ENCODE measurements around the gene MAP3K3.
A peak's percentile ranks its signal among the peaks of the same experiment; 100 is the strongest.

MAP3K3 gene

DNA sequence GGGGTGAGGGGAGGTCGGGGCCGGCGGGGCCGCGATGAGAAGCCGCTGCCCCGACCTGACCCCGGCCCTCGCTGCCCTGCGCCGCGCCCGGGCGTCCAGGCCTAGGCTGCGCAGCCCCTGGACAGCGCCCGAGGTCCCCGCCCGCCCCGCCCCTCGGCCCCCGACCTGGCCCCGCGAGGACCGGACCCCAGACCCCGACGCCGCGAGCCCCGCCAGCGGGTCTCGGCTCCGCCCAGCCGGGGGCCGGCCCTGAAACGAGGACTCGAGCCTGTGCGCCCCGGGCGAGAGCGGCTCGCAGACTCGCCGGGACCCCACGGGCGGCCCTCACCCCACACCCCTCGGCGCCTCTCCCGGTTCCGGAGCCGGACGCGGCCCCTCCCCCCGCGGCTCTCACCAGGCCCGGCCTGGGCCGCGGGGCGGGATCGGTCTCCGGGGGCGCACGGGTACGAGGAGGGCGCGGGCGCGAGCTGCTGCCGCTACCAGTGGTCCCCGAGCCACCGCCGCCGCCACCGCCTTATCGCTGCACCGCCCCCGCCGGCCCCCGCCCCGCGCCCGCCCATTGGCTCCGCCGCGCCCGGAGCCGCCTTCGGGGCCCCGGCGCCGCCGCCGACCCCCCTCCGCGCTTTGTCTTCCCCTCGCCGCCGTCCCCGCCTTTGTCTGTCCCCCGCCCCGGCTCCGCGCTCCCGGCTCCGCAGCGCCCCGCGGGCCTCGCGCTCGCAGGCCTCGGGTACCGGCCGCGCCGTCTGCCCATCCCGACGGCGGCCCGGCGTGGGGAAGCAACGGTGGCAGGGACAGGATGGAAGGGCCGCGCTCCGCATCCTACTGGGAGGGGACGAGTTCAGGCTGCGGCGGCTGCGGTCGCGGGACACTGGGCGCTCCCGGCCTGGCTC is 77.7 kb downstream of the MAP3K3 start, which contains the start of gene LIMD2:
TSS of gene LIMD2 (minus strand) at position 488 of the 890 bp plus-strand sequence. CDS start 827 bp downstream, outside the sequence.
- DNase-seq (ENCODE audit: low read depth): no peak
- H3K4me3 ChIP-seq (ENCODE audit: low read length): peak within 1 kb of the TSS; percentile 49
- TF ChIP-seq, protein P1, sequence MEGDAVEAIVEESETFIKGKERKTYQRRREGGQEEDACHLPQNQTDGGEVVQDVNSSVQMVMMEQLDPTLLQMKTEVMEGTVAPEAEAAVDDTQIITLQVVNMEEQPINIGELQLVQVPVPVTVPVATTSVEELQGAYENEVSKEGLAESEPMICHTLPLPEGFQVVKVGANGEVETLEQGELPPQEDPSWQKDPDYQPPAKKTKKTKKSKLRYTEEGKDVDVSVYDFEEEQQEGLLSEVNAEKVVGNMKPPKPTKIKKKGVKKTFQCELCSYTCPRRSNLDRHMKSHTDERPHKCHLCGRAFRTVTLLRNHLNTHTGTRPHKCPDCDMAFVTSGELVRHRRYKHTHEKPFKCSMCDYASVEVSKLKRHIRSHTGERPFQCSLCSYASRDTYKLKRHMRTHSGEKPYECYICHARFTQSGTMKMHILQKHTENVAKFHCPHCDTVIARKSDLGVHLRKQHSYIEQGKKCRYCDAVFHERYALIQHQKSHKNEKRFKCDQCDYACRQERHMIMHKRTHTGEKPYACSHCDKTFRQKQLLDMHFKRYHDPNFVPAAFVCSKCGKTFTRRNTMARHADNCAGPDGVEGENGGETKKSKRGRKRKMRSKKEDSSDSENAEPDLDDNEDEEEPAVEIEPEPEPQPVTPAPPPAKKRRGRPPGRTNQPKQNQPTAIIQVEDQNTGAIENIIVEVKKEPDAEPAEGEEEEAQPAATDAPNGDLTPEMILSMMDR (conservative IDR thresholded peaks at IDR 0.05; ENCODE audit: low read depth, low read length): no peak

DNA sequence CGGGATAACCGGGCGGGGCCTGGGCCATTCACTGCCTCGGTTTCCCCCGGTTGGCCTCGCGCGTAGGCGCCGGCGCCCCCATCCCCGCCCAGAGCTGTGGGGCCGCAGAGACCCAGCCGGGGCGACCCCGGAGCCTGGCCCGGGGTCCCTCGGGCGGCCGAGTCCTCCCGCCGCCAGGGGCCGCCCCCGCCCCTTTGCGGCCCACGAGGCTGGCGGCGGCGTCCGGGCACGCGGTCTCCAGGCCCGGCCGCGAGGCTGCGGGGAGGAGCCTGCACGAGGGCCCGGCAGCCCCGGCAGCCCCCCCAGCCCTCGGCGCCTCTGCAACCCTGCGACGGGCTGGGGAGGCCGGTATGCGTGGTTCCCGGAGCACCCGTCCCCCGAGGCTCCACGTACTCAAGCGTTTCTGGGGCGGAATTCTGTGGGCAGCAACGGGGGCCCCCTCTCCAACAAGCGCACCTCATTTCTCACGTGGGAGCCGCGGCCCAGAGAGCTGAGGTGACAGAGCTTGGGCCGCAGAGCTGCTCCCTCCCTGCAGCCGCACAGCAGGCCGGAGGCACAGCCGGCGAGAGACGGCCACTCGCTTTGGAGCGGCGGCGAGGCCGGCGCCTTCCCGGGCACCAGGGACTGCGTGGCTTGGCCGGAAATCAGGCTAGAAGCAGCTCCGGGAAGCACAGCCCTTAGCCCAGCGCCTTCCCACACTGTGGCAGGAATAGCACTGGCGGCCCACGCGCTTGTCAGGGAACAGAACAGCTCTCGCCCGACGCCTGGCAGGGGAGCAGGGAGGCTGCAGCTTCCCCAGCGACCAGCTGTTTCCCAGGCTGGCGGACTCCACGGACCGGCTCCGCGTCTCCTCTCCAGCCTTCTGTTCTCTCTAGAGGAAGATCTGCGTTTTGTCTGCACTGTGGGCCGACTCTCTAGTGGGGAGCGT is 78.6 kb downstream of the MAP3K3 start:
- no peak for DNase-seq (ENCODE audit: low read depth)
- peak overlapping the region; percentile 36 for H3K4me3 ChIP-seq (ENCODE audit: low read length)
- TF ChIP-seq, protein P1 (conservative IDR thresholded peaks at IDR 0.05; ENCODE audit: low read depth, low read length): no peak

DNA sequence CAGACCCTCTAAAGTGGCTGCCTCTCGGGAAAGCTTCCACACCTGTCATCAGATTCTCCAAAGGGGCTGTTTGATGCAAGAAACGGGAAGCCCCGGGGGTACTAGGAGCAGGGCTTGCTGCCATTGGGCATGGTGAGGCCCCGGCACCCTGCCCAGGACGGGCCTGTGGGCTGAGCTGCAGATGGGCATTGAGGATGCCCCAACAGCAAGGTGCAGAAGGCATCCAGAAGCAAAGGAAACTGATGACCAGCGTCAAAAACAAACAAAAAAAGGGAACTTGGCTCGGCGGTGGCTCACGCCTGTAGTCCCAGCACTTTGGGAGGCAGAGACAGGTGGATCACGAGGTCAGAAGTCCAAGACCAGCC is 79.2 kb downstream of the MAP3K3 start:
- TF ChIP-seq, protein P1 (conservative IDR thresholded peaks at IDR 0.05; ENCODE audit: low read depth, low read length): no peak
- H3K4me3 ChIP-seq (ENCODE audit: low read length): no peak overlapping the region
- DNase-seq (ENCODE audit: low read depth): no peak

DNA sequence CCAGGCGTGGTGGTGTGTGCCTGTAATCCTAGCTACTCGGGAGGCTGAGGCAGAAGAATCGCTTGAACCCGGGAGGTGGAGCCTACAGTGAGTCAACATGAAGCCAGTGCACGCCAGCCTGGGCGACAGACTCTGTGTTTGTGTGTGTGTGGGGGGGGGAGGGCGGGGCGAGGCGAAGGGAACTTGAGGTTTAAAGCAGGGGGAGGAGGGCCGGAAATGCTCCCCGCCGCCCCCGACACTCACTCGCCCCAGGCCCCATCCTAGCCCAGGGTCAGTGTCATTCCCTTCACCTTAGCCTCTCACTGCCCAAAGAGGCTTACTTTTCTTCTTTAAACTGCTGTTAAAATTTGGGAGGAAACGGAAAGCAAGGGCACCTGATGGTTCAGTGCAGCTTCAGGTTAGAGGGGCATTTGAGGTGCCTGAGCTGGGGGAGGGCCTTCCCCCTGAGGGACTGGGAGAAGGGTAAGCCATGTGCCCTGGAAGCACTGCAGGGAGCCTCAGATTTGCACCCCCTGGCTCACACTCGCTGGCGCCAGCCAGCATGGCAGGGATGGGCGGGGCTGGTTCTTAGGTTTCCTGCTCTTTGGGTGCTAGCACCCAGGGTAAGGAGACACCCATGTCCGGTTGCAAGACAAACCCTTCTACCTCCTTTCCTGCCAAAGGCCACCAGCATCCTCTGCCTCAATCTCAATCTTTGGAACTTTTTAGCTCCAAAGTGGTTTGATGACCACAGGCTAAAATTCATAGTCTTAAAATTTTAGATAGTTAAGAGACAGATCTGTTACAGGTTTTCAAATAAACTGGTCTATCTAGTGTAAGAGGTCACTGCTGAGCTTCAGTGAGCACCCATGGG is 79.9 kb downstream of the MAP3K3 start:
- H3K4me3 ChIP-seq (ENCODE audit: low read length): no peak overlapping the region
- TF ChIP-seq, protein P1 (conservative IDR thresholded peaks at IDR 0.05; ENCODE audit: low read depth, low read length): no peak
- no peak for DNase-seq (ENCODE audit: low read depth)

DNA sequence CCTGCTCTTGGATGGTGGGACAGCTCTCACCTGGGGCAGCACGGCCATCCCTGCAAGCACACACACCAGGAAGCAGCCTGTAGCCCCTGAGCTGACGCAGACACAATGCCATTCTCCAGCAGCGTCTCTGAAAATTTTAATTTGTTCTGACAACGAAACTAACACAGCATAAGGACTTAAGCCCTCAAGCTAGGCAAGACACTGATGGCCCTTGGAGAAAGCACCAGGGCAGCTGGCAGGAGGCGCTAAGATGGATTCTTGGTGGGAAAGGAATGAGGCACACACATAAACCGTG is 80.5 kb downstream of the MAP3K3 start:
- TF ChIP-seq, protein P1 (conservative IDR thresholded peaks at IDR 0.05; ENCODE audit: low read depth, low read length): no peak

DNA sequence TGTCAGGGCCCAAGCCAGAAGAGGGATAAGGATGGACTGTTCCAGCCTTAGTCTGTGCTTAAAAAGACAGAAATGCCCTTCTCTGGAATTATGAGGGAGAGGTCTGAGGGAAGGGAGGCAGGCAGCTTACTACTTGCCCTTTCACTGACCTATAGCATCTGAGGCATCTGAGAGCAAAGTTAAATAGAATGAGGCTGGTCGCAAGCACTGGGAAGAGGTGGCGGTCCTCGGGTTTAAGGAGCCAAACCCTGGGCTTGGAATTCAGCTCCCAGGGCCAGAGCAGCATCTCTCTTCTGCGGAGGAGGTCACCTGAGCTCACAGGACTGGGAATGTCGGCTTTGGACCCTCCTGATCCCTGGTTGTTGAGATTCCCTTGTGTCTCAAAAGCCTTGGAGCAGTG is 80.8 kb downstream of the MAP3K3 start:
- TF ChIP-seq, protein P1 (conservative IDR thresholded peaks at IDR 0.05; ENCODE audit: low read depth, low read length): no peak
- DNase-seq (ENCODE audit: low read depth): no peak
- H3K4me3 ChIP-seq (ENCODE audit: low read length): no peak overlapping the region

More for the DNA sequence above, 80.5 kb downstream of the MAP3K3 start:
- no peak overlapping the region for H3K4me3 ChIP-seq (ENCODE audit: low read length)
- DNase-seq (ENCODE audit: low read depth): no peak

Data from retinal pigment epithelial cell (primary cell).